Measurements from ENCODE around the gene AGAP3.

DNA sequence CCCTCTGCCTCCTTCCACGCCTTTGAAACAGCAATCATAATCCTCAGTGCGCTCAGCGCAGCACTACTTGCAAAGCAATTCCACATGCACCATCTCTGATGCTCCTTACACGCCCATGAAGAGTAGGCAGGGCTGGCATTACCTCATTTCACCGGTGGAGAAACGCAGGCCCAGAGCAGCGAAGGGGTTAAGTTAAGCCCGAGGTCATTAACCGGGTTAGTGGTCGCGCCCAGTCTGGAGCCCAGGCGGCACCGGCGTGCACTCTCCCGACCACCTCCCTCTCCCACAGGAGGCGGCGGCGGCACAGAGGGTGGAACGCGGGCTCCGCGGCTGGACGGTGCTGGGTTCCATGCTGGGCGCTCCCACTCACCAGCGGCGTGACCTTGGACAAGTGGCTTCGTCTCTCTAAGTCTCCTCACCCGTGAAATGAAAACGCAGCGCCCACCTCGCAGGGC, 6.2 kb upstream of the AGAP3 start:
- TF ChIP-seq, protein P1, sequence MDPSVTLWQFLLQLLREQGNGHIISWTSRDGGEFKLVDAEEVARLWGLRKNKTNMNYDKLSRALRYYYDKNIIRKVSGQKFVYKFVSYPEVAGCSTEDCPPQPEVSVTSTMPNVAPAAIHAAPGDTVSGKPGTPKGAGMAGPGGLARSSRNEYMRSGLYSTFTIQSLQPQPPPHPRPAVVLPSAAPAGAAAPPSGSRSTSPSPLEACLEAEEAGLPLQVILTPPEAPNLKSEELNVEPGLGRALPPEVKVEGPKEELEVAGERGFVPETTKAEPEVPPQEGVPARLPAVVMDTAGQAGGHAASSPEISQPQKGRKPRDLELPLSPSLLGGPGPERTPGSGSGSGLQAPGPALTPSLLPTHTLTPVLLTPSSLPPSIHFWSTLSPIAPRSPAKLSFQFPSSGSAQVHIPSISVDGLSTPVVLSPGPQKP (IDR thresholded peaks at IDR 0.05; ENCODE audit: borderline replicate concordance, low read depth, low read length), result no peak
- TF ChIP-seq, protein P2, sequence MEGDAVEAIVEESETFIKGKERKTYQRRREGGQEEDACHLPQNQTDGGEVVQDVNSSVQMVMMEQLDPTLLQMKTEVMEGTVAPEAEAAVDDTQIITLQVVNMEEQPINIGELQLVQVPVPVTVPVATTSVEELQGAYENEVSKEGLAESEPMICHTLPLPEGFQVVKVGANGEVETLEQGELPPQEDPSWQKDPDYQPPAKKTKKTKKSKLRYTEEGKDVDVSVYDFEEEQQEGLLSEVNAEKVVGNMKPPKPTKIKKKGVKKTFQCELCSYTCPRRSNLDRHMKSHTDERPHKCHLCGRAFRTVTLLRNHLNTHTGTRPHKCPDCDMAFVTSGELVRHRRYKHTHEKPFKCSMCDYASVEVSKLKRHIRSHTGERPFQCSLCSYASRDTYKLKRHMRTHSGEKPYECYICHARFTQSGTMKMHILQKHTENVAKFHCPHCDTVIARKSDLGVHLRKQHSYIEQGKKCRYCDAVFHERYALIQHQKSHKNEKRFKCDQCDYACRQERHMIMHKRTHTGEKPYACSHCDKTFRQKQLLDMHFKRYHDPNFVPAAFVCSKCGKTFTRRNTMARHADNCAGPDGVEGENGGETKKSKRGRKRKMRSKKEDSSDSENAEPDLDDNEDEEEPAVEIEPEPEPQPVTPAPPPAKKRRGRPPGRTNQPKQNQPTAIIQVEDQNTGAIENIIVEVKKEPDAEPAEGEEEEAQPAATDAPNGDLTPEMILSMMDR (conservative IDR thresholded peaks at IDR 0.05; ENCODE audit: low read depth, low read length), result no peak
- TF ChIP-seq RFX5 (IDR thresholded peaks at IDR 0.05; ENCODE audit: low read depth, low read length) (no peak), POLR2A (IDR thresholded peaks at IDR 0.05; ENCODE audit: low read depth, low read length) (no peak), SMC3 (IDR thresholded peaks at IDR 0.05; ENCODE audit: low read depth, low read length) (no peak), MXI1 (IDR thresholded peaks at IDR 0.05; ENCODE audit: borderline replicate concordance, low read depth, low read length) (peak; percentile 60; the same call in 1 of the 2 replicates), MAZ (IDR thresholded peaks at IDR 0.05; ENCODE audit: borderline replicate concordance, low read depth, low read length) (no peak), FOS (IDR thresholded peaks at IDR 0.05; ENCODE audit: low read depth, low read length) (no peak), MAFK (IDR thresholded peaks at IDR 0.05; ENCODE audit: low read depth, low read length) (no peak), CEBPB (IDR thresholded peaks at IDR 0.05; ENCODE audit: low read depth, low read length) (no peak)
